ENCODE data around the gene HBS1L.

HBS1L gene

GRCh38 chr6:134936476-134936875, 118.1 kb downstream of the HBS1L start:
- no peak overlapping the region for H4K5ac ChIP-seq (ENCODE audit: low read length)
- no peaks in the 10 kb centered on the region for H3K36me3 ChIP-seq (ENCODE audit: control insufficient read depth, insufficient read depth, low read length)
- no peaks in the 10 kb centered on the region for H3K27me3 ChIP-seq (ENCODE audit: insufficient read depth, low read length, poor library complexity)
- H3K27ac ChIP-seq (ENCODE audit: low read depth, low read length) = no peak overlapping the region
- H2BK5ac ChIP-seq (ENCODE audit: low read length) = no peak overlapping the region
- no peak overlapping the region for H3K4me3 ChIP-seq (ENCODE audit: low read length)
- H3K9ac ChIP-seq (ENCODE audit: low read length) = no peak overlapping the region
- no peak overlapping the region for H3K18ac ChIP-seq (ENCODE audit: low read length)
- H3K79me1 ChIP-seq (ENCODE audit: low read length) = no peaks in the 10 kb centered on the region
- no peak for DNase-seq
- H2BK15ac ChIP-seq (replicated peaks; ENCODE audit: low read depth) = no peak overlapping the region
- H3K4me1 ChIP-seq (ENCODE audit: control insufficient read depth, low read depth, low read length) = peaks cover 4% of the 10 kb centered on the region
- H3K56ac ChIP-seq (ENCODE audit: low read length) = no peak overlapping the region
- no peak overlapping the region for H3K23ac ChIP-seq (ENCODE audit: low read length)
- no peak overlapping the region for H4K8ac ChIP-seq (ENCODE audit: low read depth, low read length)
- no peak overlapping the region for H3K4ac ChIP-seq (ENCODE audit: low read depth, low read length)
- no peak overlapping the region for H3K4me2 ChIP-seq (ENCODE audit: low read length)
- no peak overlapping the region for H2BK120ac ChIP-seq (ENCODE audit: low read depth, low read length)
- WGBS (ENCODE audit: extremely low coverage, insufficient coverage, low lambda C conversion rate) = no CpG with 5 or more reads among the region's 5 CpGs
- no peaks in the 10 kb centered on the region for H3K79me2 ChIP-seq (ENCODE audit: control insufficient read depth, insufficient read depth, low read length)
- no peak overlapping the region for H2AK5ac ChIP-seq (ENCODE audit: low read length)

GRCh38 chr6:134934793-134935485, 119.7 kb downstream of the HBS1L start:
- H3K18ac ChIP-seq (ENCODE audit: low read length) = no peak overlapping the region
- no peak overlapping the region for H3K9ac ChIP-seq (ENCODE audit: low read length)
- no peak overlapping the region for H2BK15ac ChIP-seq (replicated peaks; ENCODE audit: low read depth)
- H3K27me3 ChIP-seq (ENCODE audit: insufficient read depth, low read length, poor library complexity) = no peaks in the 10 kb centered on the region
- no peaks in the 10 kb centered on the region for H3K79me1 ChIP-seq (ENCODE audit: low read length)
- no peak overlapping the region for H4K5ac ChIP-seq (ENCODE audit: low read length)
- H3K23ac ChIP-seq (ENCODE audit: low read length) = no peak overlapping the region
- no peak overlapping the region for H2BK5ac ChIP-seq (ENCODE audit: low read length)
- no peak overlapping the region for H3K56ac ChIP-seq (ENCODE audit: low read length)
- H3K4ac ChIP-seq (ENCODE audit: low read depth, low read length) = no peak overlapping the region
- peaks cover 4% of the 10 kb centered on the region for H3K4me1 ChIP-seq (ENCODE audit: control insufficient read depth, low read depth, low read length)
- no peak for DNase-seq
- no peak overlapping the region for H3K4me2 ChIP-seq (ENCODE audit: low read length)
- no peak overlapping the region for H2AK5ac ChIP-seq (ENCODE audit: low read length)
- no peaks in the 10 kb centered on the region for H3K36me3 ChIP-seq (ENCODE audit: control insufficient read depth, insufficient read depth, low read length)
- H2BK120ac ChIP-seq (ENCODE audit: low read depth, low read length) = no peak overlapping the region
- H3K27ac ChIP-seq (ENCODE audit: low read depth, low read length) = no peak overlapping the region
- no peaks in the 10 kb centered on the region for H3K79me2 ChIP-seq (ENCODE audit: control insufficient read depth, insufficient read depth, low read length)
- H3K4me3 ChIP-seq (ENCODE audit: low read length) = no peak overlapping the region
- no CpG with 5 or more reads among the region's 5 CpGs for whole genome bisulfite sequencing (ENCODE audit: extremely low coverage, insufficient coverage, low lambda C conversion rate)
- no peak overlapping the region for H4K8ac ChIP-seq (ENCODE audit: low read depth, low read length)

DNA sequence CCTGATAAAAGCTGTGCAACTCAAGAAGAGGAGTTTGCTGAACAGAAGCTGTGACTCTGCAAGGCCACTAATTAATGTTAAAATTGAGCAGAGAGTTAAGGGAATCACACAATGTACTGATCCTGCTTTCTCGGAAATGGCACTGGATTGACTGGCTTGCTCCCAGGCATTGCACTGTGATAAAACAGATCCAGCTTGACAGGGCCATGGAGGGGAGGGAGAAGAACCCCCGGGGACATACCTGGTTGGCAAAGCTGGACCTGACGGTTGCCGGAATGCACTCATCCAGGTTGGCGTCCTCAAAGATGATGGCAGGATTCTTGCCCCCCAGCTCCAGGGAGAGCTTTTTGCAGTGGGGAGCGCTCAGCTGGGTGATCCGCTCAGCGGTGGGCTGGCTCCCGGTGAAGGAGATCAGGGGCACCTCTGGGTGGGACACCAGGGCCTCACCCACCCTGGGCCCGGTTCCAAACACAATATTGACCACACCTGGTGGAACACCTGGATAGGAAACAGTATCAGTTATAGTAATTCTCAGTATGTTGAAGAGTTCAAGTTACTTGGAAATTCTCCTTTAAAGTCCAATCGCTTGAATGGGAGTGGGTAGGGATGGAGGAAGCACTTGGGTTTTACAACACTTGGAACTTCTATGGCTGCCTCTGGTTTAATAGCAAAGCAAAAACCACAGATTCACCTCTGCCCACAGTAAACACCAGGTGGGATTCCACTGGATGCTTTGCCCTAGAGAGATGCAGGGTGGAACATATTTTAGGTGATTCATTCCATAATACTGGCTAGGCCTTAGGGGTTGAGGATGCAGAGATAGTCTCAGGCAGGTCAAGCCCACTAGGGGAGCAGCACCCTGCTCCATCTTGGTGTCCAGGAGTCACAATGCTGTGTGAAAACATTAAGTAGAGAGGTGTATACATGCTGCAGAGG, 121.8 kb downstream of the HBS1L start:
- WGBS (ENCODE audit: extremely low coverage, insufficient coverage, low lambda C conversion rate) = no CpG with 5 or more reads among the region's 11 CpGs
- no peak for DNase-seq
- no peak overlapping the region for H4K5ac ChIP-seq (ENCODE audit: low read length)

GRCh38 chr6:134932098-134932497, 122.5 kb downstream of the HBS1L start:
- Histone ChIP-seq H3K4me2 (ENCODE audit: low read length) (no peak overlapping the region), H3K79me2 (ENCODE audit: control insufficient read depth, insufficient read depth, low read length) (no peaks in the 10 kb centered on the region), H3K4me1 (ENCODE audit: control insufficient read depth, low read depth, low read length) (no peaks in the 10 kb centered on the region), H3K27me3 (ENCODE audit: insufficient read depth, low read length, poor library complexity) (no peaks in the 10 kb centered on the region), H3K4ac (ENCODE audit: low read depth, low read length) (no peak overlapping the region), H3K23ac (ENCODE audit: low read length) (no peak overlapping the region), H2AK5ac (ENCODE audit: low read length) (no peak overlapping the region), H3K18ac (ENCODE audit: low read length) (no peak overlapping the region), H3K27ac (ENCODE audit: low read depth, low read length) (no peak overlapping the region), H3K36me3 (ENCODE audit: control insufficient read depth, insufficient read depth, low read length) (no peaks in the 10 kb centered on the region), H2BK5ac (ENCODE audit: low read length) (no peak overlapping the region), H3K4me3 (ENCODE audit: low read length) (no peak overlapping the region), H4K5ac (ENCODE audit: low read length) (no peak overlapping the region), H3K79me1 (ENCODE audit: low read length) (no peaks in the 10 kb centered on the region), H2BK120ac (ENCODE audit: low read depth, low read length) (no peak overlapping the region), H3K9ac (ENCODE audit: low read length) (no peak overlapping the region), H3K56ac (ENCODE audit: low read length) (no peak overlapping the region), H4K8ac (ENCODE audit: low read depth, low read length) (no peak overlapping the region), H2BK15ac (replicated peaks; ENCODE audit: low read depth) (no peak overlapping the region)
- WGBS (ENCODE audit: extremely low coverage, insufficient coverage, low lambda C conversion rate) = no CpG with 5 or more reads among the region's 5 CpGs
- no peak for DNase-seq

More for the DNA sequence above, 121.8 kb downstream of the HBS1L start:
- Histone ChIP-seq H3K4me3 (ENCODE audit: low read length) (no peak overlapping the region), H3K4me1 (ENCODE audit: control insufficient read depth, low read depth, low read length) (peaks cover 2% of the 10 kb centered on the region), H3K79me1 (ENCODE audit: low read length) (no peaks in the 10 kb centered on the region), H2BK5ac (ENCODE audit: low read length) (no peak overlapping the region), H3K79me2 (ENCODE audit: control insufficient read depth, insufficient read depth, low read length) (no peaks in the 10 kb centered on the region), H2BK120ac (ENCODE audit: low read depth, low read length) (no peak overlapping the region), H3K56ac (ENCODE audit: low read length) (no peak overlapping the region), H3K36me3 (ENCODE audit: control insufficient read depth, insufficient read depth, low read length) (no peaks in the 10 kb centered on the region), H2AK5ac (ENCODE audit: low read length) (no peak overlapping the region), H4K8ac (ENCODE audit: low read depth, low read length) (no peak overlapping the region), H3K23ac (ENCODE audit: low read length) (no peak overlapping the region), H3K4ac (ENCODE audit: low read depth, low read length) (no peak overlapping the region), H3K27me3 (ENCODE audit: insufficient read depth, low read length, poor library complexity) (no peaks in the 10 kb centered on the region), H3K27ac (ENCODE audit: low read depth, low read length) (no peak overlapping the region), H3K4me2 (ENCODE audit: low read length) (no peak overlapping the region), H3K9ac (ENCODE audit: low read length) (no peak overlapping the region), H2BK15ac (replicated peaks; ENCODE audit: low read depth) (no peak overlapping the region), H3K18ac (ENCODE audit: low read length) (no peak overlapping the region)

- H3K4me2 ChIP-seq (ENCODE audit: low read length) = no peak overlapping the region
- H2BK5ac ChIP-seq (ENCODE audit: low read length) = no peak overlapping the region
- no peak overlapping the region for H3K23ac ChIP-seq (ENCODE audit: low read length)
- no peaks in the 10 kb centered on the region for H3K4me1 ChIP-seq (ENCODE audit: control insufficient read depth, low read depth, low read length)
- H3K27me3 ChIP-seq (ENCODE audit: insufficient read depth, low read length, poor library complexity) = no peaks in the 10 kb centered on the region
- H3K4me3 ChIP-seq (ENCODE audit: low read length) = no peak overlapping the region
- no CpG with 5 or more reads among the region's 6 CpGs for WGBS (ENCODE audit: extremely low coverage, insufficient coverage, low lambda C conversion rate)
- no peak overlapping the region for H2BK15ac ChIP-seq (replicated peaks; ENCODE audit: low read depth)
- H3K9ac ChIP-seq (ENCODE audit: low read length) = no peak overlapping the region
- no peak overlapping the region for H4K8ac ChIP-seq (ENCODE audit: low read depth, low read length)
- H2AK5ac ChIP-seq (ENCODE audit: low read length) = no peak overlapping the region
- H3K36me3 ChIP-seq (ENCODE audit: control insufficient read depth, insufficient read depth, low read length) = no peaks in the 10 kb centered on the region
- H3K56ac ChIP-seq (ENCODE audit: low read length) = no peak overlapping the region
- H3K79me1 ChIP-seq (ENCODE audit: low read length) = no peaks in the 10 kb centered on the region
- no peak overlapping the region for H3K27ac ChIP-seq (ENCODE audit: low read depth, low read length)
- H4K5ac ChIP-seq (ENCODE audit: low read length) = no peak overlapping the region
- no peak overlapping the region for H3K4ac ChIP-seq (ENCODE audit: low read depth, low read length)
- no peak overlapping the region for H3K18ac ChIP-seq (ENCODE audit: low read length)
- DNase-seq = no peak
- no peak overlapping the region for H2BK120ac ChIP-seq (ENCODE audit: low read depth, low read length)
- H3K79me2 ChIP-seq (ENCODE audit: control insufficient read depth, insufficient read depth, low read length) = no peaks in the 10 kb centered on the region
Observed at GRCh38 chr6:134930463-134930862, 124.2 kb downstream of the HBS1L start.

All from mesendoderm (in vitro differentiated cells).